GM12801 (cell line): ENCODE data around the gene CRAMP1.

Source experiments
- TF ChIP-seq, protein P1 (sequence below): IDR thresholded peaks from one replicate; pipeline ENCODE4 v1.5.1; 2011; ENCODE audit warnings: control low read depth; ENCODE audit not compliant: insufficient read length; ENCODE audit errors: extremely low read depth

The CRAMP1 gene

DNA sequence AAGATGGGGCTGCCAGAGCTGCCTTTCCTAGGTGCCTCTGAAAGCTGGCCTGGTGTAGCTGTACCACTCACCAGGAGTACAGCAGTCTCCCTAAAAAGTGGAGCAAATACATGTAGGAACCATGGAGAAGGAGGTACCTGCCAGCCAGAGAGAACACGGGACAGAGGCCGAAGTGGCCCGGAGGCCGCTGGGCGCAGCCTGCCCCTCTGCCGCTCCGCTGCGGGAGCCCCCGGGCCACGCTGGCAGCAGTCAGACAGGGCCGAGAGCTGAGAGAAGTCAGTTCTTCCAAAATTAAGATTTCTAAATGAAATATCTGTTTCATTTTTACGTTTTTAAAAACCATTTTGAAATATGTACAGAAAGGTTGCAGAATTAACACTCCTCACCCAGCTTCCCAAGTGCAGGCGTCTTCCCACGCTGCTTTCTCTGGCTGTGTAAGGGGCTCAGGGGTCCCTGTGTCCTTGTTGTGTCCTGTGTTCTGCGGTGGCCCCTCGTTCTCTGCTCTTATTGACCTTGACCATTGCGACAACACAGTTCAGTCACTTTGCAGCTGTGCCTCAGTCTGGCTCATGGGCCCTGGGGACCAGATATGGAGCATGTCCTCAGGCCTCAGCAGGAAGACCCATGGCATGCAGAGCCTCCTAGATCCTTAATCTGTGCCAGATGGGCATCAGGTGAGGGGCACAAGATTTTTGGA lies 98.8 kb downstream of the CRAMP1 start:
- TF ChIP-seq, protein P1, sequence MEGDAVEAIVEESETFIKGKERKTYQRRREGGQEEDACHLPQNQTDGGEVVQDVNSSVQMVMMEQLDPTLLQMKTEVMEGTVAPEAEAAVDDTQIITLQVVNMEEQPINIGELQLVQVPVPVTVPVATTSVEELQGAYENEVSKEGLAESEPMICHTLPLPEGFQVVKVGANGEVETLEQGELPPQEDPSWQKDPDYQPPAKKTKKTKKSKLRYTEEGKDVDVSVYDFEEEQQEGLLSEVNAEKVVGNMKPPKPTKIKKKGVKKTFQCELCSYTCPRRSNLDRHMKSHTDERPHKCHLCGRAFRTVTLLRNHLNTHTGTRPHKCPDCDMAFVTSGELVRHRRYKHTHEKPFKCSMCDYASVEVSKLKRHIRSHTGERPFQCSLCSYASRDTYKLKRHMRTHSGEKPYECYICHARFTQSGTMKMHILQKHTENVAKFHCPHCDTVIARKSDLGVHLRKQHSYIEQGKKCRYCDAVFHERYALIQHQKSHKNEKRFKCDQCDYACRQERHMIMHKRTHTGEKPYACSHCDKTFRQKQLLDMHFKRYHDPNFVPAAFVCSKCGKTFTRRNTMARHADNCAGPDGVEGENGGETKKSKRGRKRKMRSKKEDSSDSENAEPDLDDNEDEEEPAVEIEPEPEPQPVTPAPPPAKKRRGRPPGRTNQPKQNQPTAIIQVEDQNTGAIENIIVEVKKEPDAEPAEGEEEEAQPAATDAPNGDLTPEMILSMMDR: no peak

DNA sequence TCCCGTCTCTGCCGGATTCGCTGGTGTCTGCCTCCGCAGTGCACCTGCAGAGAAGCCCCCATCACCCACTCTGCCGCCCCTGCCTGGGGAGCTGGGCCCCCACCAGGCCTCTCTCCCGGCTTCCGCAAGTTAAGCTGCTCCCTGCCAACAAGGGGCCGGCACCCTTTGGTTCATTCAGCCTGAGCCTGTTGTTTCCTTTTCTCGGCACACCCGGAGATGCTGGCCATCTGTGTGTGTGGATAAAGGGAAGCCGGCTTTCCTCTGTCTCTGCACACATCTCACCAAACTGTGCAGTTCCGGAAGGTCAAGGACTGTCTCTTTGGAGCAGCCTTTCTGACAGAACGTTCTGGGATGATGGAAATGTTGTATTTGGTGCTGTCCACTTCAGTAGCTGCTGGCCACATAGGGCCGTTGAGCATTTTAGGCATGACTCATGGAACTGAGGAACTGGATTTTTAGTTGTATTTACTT lies 100.7 kb downstream of the CRAMP1 start:
- TF ChIP-seq, protein P1: no peak

DNA sequence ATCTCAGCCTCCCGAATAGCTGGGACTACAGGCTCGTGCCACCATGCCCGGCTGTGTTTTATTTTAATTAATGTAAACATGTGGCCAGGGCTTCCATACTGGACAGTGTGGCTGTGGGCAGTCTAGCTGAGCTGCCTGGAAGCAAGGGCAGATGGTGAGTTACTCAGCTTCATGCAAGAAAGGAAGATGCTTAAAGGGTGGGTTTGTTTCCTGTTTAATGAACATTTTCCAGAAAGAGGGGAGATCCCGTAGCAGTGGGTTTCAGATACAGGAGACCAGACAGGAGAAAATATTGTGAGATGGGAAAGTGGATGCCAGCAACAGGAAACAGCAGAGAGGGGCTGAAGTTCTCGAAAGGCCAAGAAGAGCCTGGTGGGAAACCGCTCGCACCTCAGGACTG lies 101.2 kb downstream of the CRAMP1 start:
- TF ChIP-seq, protein P1: no peak

DNA sequence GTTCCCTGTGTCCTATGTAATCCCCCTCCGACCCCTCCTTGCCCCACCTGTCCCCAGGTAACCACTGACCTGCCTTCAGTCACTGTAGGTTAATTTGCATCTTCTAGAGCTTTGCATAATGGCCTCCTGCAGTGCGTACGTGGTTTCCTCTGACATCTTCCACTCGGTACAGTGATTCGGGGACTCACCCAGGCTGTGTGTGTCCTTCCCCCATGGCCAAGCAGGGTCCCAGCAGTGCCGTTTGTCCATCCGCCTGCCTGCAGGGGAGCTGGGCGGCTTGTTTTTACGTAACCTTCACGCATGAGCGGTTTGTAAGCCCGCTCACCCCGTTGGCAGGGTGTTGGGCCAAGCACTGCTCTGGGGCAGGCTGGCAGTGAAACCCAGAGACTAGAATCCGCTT lies 101.8 kb downstream of the CRAMP1 start:
- TF ChIP-seq, protein P1: no peak

DNA sequence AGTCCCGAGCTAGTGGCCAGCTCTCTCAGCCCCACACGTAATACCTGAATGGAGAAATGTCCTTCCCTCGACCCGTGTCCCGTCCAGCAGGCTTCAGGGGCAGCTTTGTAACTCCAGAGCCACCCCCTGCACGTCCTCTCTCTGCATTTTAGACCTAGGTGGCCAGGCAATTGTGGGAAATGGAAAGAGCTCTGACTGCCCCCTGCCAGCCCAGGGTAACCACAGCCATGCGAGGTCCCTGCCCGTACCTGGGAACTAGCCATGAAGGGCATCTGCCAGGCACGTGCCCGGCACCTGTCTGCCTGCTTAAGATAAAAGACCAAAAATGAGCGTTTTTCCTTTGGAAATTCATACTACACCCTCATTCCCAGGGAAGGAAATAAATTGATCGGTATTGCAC lies 103.1 kb downstream of the CRAMP1 start:
- TF ChIP-seq, protein P1: no peak

DNA sequence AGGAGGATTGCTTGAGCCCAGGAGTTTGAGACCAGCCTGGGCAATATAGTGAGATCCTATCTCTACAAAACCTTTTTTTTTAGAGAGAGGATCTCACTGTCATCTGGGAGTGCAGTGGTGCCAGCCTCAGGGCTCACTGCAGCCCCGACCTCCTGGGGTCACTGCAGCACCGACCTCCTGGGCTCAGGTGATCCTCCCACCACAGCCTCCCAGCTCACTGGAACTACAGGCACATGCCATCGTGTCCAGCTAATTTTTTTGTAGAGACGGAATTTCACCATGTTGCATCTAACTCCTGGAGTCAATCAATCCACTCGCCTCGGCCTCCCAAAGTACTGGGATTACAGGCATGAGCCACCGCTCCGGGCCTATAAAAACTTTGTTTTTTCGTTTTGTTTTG lies 109.2 kb downstream of the CRAMP1 start:
- TF ChIP-seq, protein P1: no peak

DNA sequence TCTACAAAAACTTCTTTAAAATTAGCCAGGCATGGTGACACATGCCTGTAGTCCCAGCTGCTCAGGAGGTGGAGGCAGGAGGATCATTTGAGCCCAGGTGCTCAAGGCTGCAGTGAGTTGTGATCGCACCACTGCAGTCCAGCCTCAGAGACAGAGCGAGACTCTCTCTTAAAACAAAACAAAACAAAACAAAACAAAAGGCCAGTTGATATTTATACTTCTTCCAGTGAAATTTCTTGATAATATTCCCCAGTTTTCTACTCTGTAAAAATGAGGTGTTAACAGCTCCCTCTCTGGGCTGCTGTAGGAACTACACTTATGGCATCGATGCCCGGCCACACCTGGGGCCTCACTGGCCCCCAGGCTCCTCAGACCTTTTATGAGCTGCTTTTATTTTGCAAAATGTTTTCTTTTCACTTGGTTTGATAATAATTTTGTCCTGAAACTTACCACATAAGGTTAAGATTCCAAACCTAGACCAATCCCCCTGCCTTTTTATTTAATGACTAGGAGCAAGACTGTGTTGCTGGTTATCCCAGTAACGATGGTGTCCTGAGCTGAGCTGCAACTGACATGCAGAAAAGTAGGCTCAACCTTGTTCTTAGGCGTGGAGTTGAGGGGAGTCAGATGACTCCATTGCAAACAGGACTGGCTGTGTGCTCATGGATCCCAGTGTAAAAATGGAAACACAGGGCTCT lies 111.4 kb downstream of the CRAMP1 start:
- TF ChIP-seq, protein P1: no peak
